Prostate gland (tissue), 2 donors: ENCODE results near the gene DYNC1I1.

Experiments used
- CTCF ChIP-seq, 4 experiments: fragments of 200-600 bp in 2 of 4; fragments of 450-650 bp in 2 of 4; sonication (generic) in 2 of 4; IDR thresholded peaks; 1 replicate in 3 of 4; 2 replicates in 1 of 4; pipeline ENCODE4 v1.5.1; 2016 to 2019; ENCODE audit warnings: antibody characterized with exemption in 4 of 4, mild to moderate bottlenecking in 2 of 4, moderate library complexity in 2 of 4
- POLR2A ChIP-seq: fragments of 450-650 bp; IDR thresholded peaks from one replicate; pipeline ENCODE4 v1.6.1; 2016; ENCODE audit warnings: antibody characterized with exemption, mild to moderate bottlenecking
- POLR2AphosphoS5 ChIP-seq: sonication (generic); formaldehyde crosslinking; IDR thresholded peaks from one replicate; pipeline ENCODE4 v1.6.1; 2017; ENCODE audit warnings: antibody characterized with exemption

GRCh38 chr7:96090756-96091155, 318.4 kb downstream of the DYNC1I1 start:
- no peak for TF ChIP-seq POLR2A
- TF ChIP-seq CTCF (IDR thresholded peaks at IDR 0.05), result no peak
- TF ChIP-seq POLR2AphosphoS5, result no peak
